HepG2 (cell line): ENCODE measurements around the gene SLC16A3. TPM values are rescaled to one million over a fixed set of nuclear protein-coding genes. Genes with fewer than 3 reads are reported as not detected.

Source experiments
- ATRX ChIP-seq: sonication (generic); formaldehyde crosslinking; IDR thresholded peaks from 2 replicates; pipeline ENCODE4 v1.4.0; 2020; ENCODE audit warnings: missing genetic modification reagents, borderline replicate concordance
- BATF2 ChIP-seq: sonication (generic); formaldehyde crosslinking; IDR thresholded peaks from 2 replicates; pipeline ENCODE4 v1.8.0; 2022; ENCODE audit warnings: mild to moderate bottlenecking, missing genetic modification reagents, moderate library complexity
- CENPX ChIP-seq: sonication (generic); formaldehyde crosslinking; IDR thresholded peaks from 2 replicates; pipeline ENCODE4 v1.9.0; 2021; ENCODE audit warnings: mild to moderate bottlenecking, missing genetic modification reagents, moderate library complexity
- CHD2 ChIP-seq: IDR thresholded peaks from 2 replicates; pipeline ENCODE4 v1.6.1; 2011; ENCODE audit warnings: low read depth, low read length, improper control_type of control experiment
- ETV5 ChIP-seq: IDR thresholded peaks from 2 replicates; pipeline ENCODE4 v1.6.1; 2018; ENCODE audit warnings: missing biosample characterization, missing genetic modification reagents, inconsistent platforms, borderline replicate concordance
- FOXP4 ChIP-seq: sonication (generic); formaldehyde crosslinking; IDR thresholded peaks from 2 replicates; pipeline ENCODE4 v1.4.0; 2020; ENCODE audit warnings: missing genetic modification reagents
- HBP1 ChIP-seq: IDR thresholded peaks from 2 replicates; pipeline ENCODE4 v1.6.1; 2016; ENCODE audit warnings: low read depth, control low read depth
- MEIS1 ChIP-seq: sonication (generic); formaldehyde crosslinking; IDR thresholded peaks from 2 replicates; pipeline ENCODE4 v1.9.0; 2021; ENCODE audit warnings: mild to moderate bottlenecking, missing genetic modification reagents, moderate library complexity, borderline replicate concordance
- MZF1 ChIP-seq: sonication (generic); formaldehyde crosslinking; IDR thresholded peaks from 2 replicates; pipeline ENCODE4 v1.8.1; 2023; ENCODE audit warnings: mild to moderate bottlenecking, missing genetic modification reagents, borderline replicate concordance
- NR2F1 ChIP-seq, 2 experiments: fragments of 450-650 bp in 1 of 2; formaldehyde crosslinking in 1 of 2; IDR thresholded peaks; 2 replicates each; pipeline versions ENCODE4 v1.5.0 to v1.6.1; 2016 to 2020; ENCODE audit warnings: mild to moderate bottlenecking in 1 of 2, missing compliant biosample characterization in 1 of 2, missing genetic modification reagents in 1 of 2, moderate library complexity in 1 of 2
- PCBP2 ChIP-seq: fragments of 200-400 bp; formaldehyde crosslinking; optimal IDR thresholded peaks from 2 replicates; pipeline ENCODE3; 2018; ENCODE audit warnings: low read length, low read depth; ENCODE audit not compliant: poor library complexity, severe bottlenecking
- POGK ChIP-seq: sonication (generic); formaldehyde crosslinking; conservative IDR thresholded peaks from 2 replicates; pipeline ENCODE4 v1.8.0; 2022; ENCODE audit warnings: mild to moderate bottlenecking, moderate library complexity, missing genetic modification reagents
- RBM22 ChIP-seq: fragments of 200-400 bp; formaldehyde crosslinking; optimal IDR thresholded peaks from 2 replicates; pipeline ENCODE3; 2017; ENCODE audit warnings: mild to moderate bottlenecking, low read length, moderate library complexity
- RFXAP ChIP-seq: sonication (generic); formaldehyde crosslinking; IDR thresholded peaks from 2 replicates; pipeline ENCODE4 v1.4.0; 2020; ENCODE audit warnings: missing genetic modification reagents, borderline replicate concordance
- SP4 ChIP-seq: sonication (generic); formaldehyde crosslinking; IDR thresholded peaks from 2 replicates; pipeline ENCODE4 v1.8.1; 2023; ENCODE audit warnings: mild to moderate bottlenecking, missing genetic modification reagents
- THYN1 ChIP-seq: sonication (generic); formaldehyde crosslinking; IDR thresholded peaks from 2 replicates; pipeline ENCODE4 v1.8.1; 2023; ENCODE audit warnings: low read depth, mild to moderate bottlenecking, moderate library complexity, missing genetic modification reagents, borderline replicate concordance
- ZFX ChIP-seq: sonication (generic); formaldehyde crosslinking; IDR thresholded peaks from 2 replicates; pipeline ENCODE4 v1.4.0; 2020; ENCODE audit warnings: mild to moderate bottlenecking, low read depth, missing genetic modification reagents, moderate library complexity
- ZNF501 ChIP-seq: sonication (generic); formaldehyde crosslinking; IDR thresholded peaks from 2 replicates; pipeline ENCODE4 v1.5.1; 2020; ENCODE audit warnings: mild to moderate bottlenecking, moderate library complexity, missing genetic modification reagents
- ZNF639 ChIP-seq: conservative IDR thresholded peaks from 2 replicates; pipeline ENCODE4 v1.6.1; 2018; ENCODE audit warnings: missing genetic modification reagents
- ZNF83 ChIP-seq: sonication (generic); formaldehyde crosslinking; IDR thresholded peaks from 2 replicates; pipeline ENCODE4 v1.4.0; 2020; ENCODE audit warnings: missing genetic modification reagents, mild to moderate bottlenecking, borderline replicate concordance
- ZNF891 ChIP-seq: sonication (generic); formaldehyde crosslinking; IDR thresholded peaks from 2 replicates; pipeline ENCODE4 v1.5.0; 2020; ENCODE audit warnings: mild to moderate bottlenecking, missing genetic modification reagents
- polyA plus RNA-seq, 8 experiments: library from polyadenylated mRNA; depleted of rRNA in 3 of 8; stranded (reverse) in 7 of 8; unstranded in 1 of 8; fragments of >200 nt; fragmentation: Illumina TruSeq in 4 of 8; extraction: Trizol in 4 of 8; gene quantifications; 2 replicates each; pipeline versions ENCODE4 v1.2.1 to v1.2.3, GENCODE V29; 2011 to 2016; ENCODE audit warnings: low read depth in 4 of 8, missing spikeins in 1 of 8, mixed read lengths in 1 of 8; ENCODE audit not compliant: insufficient read depth in 1 of 8
- total RNA-seq, 5 experiments: library from RNA; depleted of rRNA; stranded (reverse); fragments of >200 nt; fragmentation: Illumina TruSeq; extraction: Trizol; gene quantifications; 2 replicates each; pipeline ENCODE4 v1.2.3, GENCODE V29; 2016; ENCODE audit warnings: low read depth in 1 of 5

Gene SLC16A3
- total and polyA plus RNA-seq, 2 of the 13 experiments (the other 11 are each of a cell fraction or from before 2014, with no cell fraction given) = 242 to 349 TPM

- peak; percentile 89; the same call in 1 of the 2 replicates for TF ChIP-seq BATF2 (CRISPR knock-in tag)
- TF ChIP-seq ZNF83 (CRISPR knock-in tag) = 0 out of 2 replicates have a peak, but pooled peaks have one; percentile 61
- TF ChIP-seq PCBP2 = no peak
- no peak; the same call in 1 of the 2 replicates for TF ChIP-seq ETV5 (CRISPR knock-in tag)
- no peak; the same call in 1 of the 2 replicates for TF ChIP-seq CHD2
- no peak for TF ChIP-seq ATRX (CRISPR knock-in tag)
- peak; percentile 62; the same call in 1 of the 2 replicates for TF ChIP-seq MEIS1 (CRISPR knock-in tag)
- TF ChIP-seq ZNF501 = peak; percentile 97
- TF ChIP-seq RFXAP (CRISPR knock-in tag) = peak; percentile 94
- peak; percentile 87; the same call in 1 of the 2 replicates for TF ChIP-seq ZNF639 (CRISPR knock-in tag)
- peak; percentile 95 for TF ChIP-seq MZF1 (CRISPR knock-in tag)
- TF ChIP-seq NR2F1 (CRISPR knock-in tag; IDR thresholded peaks at IDR 0.05) = peak; percentile 62 to 73; a peak in 3 of 4 replicates
- peak; percentile 83 for TF ChIP-seq ZNF891 (CRISPR knock-in tag)
- TF ChIP-seq POGK = peak; percentile 99
- TF ChIP-seq CENPX = no peak
- TF ChIP-seq THYN1 = 0 out of 2 replicates have a peak, but pooled peaks have one; percentile 64
- TF ChIP-seq ZFX (CRISPR knock-in tag) = peak; percentile 88
- TF ChIP-seq FOXP4 (CRISPR knock-in tag) = peak; percentile 83; the same call in 1 of the 2 replicates
- TF ChIP-seq HBP1 (CRISPR knock-in tag) = no peak; the same call in 1 of the 2 replicates
- TF ChIP-seq RBM22 = no peak
- TF ChIP-seq SP4 = peak; percentile 77
Measured at GRCh38 chr17:82230609-82231311, 1.9 kb downstream of the SLC16A3 start (continued).
